ENCODE data around the gene KCNH1. TPM values are rescaled to one million over a fixed set of nuclear protein-coding genes. Genes with fewer than 3 reads are reported as not detected.
"Not testable (repeated sequence)": the region's sequence is repeated elsewhere in the genome, so short reads cannot be mapped to it uniquely, and the experiment has no call there.

KCNH1 gene
- total RNA-seq, 1 donor = 41.3 TPM

DNA sequence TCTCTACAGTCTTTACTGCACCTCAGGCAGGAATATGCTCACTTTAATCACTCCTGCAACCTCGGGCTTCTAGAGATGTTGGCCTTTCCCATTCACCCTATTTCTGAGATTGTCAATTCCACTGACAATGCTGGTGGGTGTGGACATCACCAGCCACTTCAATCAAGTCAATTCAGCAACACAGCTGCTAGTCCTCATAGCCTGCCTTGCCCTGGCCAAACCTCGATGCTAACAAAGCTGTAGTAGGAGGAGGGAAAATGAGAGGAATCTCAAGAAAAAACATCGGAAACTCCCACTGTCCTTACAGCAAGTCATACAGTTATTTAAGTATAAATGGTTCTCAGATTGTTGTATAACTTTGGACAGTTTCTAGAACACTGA is 155.0 kb downstream of the KCNH1 start:
- no peaks in the 10 kb centered on the region for H3K36me3 ChIP-seq (ENCODE audit: insufficient read depth, low read length)
- no peak for DNase-seq (ENCODE audit: insufficient read length, low spot score, missing footprints)
- no peak for TF ChIP-seq CTCF (IDR thresholded peaks at IDR 0.05; ENCODE audit: extremely low read depth, low read depth, low read length)
- H3K27me3 ChIP-seq (ENCODE audit: insufficient read depth, low read length) = no peaks in the 10 kb centered on the region
- H4K20me1 ChIP-seq (ENCODE audit: insufficient read depth, low read length) = no peaks in the 10 kb centered on the region
- no peak overlapping the region for H3K4me2 ChIP-seq (ENCODE audit: insufficient read depth, low read length)
- H3K79me2 ChIP-seq (ENCODE audit: insufficient read depth, low read length) = no peaks in the 10 kb centered on the region
- H2AFZ ChIP-seq (ENCODE audit: low read length) = no peak overlapping the region
- H3K27ac ChIP-seq (ENCODE audit: low read depth, low read length) = no peak overlapping the region
- no peaks in the 10 kb centered on the region for H3K4me1 ChIP-seq (ENCODE audit: insufficient read depth, low read length)
- H3K9me3 ChIP-seq (ENCODE audit: low read depth, low read length) = no peaks in the 10 kb centered on the region
- no peak overlapping the region for H3K4me3 ChIP-seq (ENCODE audit: insufficient read depth, low read length)

DNA sequence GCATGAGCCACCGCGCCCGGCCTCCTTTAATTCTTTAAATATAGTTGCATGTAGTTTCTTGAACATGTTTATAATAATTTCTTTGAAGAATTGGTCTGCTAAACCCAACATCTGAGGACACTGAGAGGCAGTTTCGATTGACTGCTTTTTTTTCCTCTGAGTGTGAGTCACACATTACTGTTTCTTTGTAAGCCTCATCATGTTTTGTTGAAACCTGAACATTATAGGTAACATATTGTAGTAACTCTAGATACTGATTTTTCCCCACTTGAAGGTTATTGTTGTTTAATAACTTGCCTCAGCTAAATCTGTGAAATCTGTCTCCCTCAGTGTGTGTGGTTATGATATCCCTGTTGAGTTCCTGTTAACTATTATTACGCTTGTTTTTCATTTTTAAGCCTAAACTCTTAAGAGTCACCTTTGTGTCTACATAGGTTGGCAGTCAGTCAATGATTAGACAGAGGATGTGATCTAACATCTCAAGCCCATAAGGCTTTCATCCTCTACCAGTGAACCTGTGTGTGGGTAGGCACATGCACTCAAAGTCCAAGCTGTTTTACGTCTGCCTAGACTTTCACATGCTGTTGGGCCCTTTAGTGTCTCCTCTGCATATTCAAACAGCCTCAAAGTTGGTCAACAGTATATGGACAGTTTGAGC is 155.5 kb downstream of the KCNH1 start:
- no peak for DNase-seq (ENCODE audit: insufficient read length, low spot score, missing footprints)
- H2AFZ ChIP-seq (ENCODE audit: low read length) = no peak overlapping the region
- H3K4me3 ChIP-seq (ENCODE audit: insufficient read depth, low read length) = no peak overlapping the region
- no peak overlapping the region for H3K27ac ChIP-seq (ENCODE audit: low read depth, low read length)
- no peaks in the 10 kb centered on the region for H3K79me2 ChIP-seq (ENCODE audit: insufficient read depth, low read length)
- no peaks in the 10 kb centered on the region for H3K36me3 ChIP-seq (ENCODE audit: insufficient read depth, low read length)
- TF ChIP-seq CTCF (IDR thresholded peaks at IDR 0.05; ENCODE audit: extremely low read depth, low read depth, low read length) = no peak
- H3K9me3 ChIP-seq (ENCODE audit: low read depth, low read length) = no peaks in the 10 kb centered on the region
- no peaks in the 10 kb centered on the region for H3K4me1 ChIP-seq (ENCODE audit: insufficient read depth, low read length)
- no peaks in the 10 kb centered on the region for H3K27me3 ChIP-seq (ENCODE audit: insufficient read depth, low read length)
- H4K20me1 ChIP-seq (ENCODE audit: insufficient read depth, low read length) = no peaks in the 10 kb centered on the region
- H3K4me2 ChIP-seq (ENCODE audit: insufficient read depth, low read length) = no peak overlapping the region

DNA sequence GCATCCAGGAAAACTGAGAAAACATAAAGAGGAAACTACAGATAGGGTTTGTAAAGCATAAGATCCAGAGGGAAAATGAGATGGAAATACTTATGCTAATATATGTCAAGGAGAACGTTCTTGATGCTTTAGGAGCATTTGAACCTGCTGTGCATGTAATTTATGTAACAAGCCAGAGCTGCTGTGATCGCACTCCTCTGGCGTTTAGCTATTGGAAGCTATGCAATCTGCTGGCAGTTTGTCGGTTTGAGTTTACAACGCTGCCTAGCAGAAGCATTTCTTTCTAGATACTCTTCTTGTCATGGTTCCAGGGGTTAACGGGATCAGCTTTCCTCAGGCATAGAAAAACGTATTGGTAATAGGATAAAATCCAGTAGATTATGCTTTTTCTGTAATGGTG is 182.7 kb downstream of the KCNH1 start:
- no peak overlapping the region for H3K4me3 ChIP-seq (ENCODE audit: insufficient read depth, low read length)
- TF ChIP-seq CTCF (IDR thresholded peaks at IDR 0.05; ENCODE audit: extremely low read depth, low read depth, low read length) = no peak
- no peaks in the 10 kb centered on the region for H3K36me3 ChIP-seq (ENCODE audit: insufficient read depth, low read length)
- H4K20me1 ChIP-seq (ENCODE audit: insufficient read depth, low read length) = no peaks in the 10 kb centered on the region
- H3K27me3 ChIP-seq (ENCODE audit: insufficient read depth, low read length) = no peaks in the 10 kb centered on the region
- no peak overlapping the region for H3K27ac ChIP-seq (ENCODE audit: low read depth, low read length)
- H2AFZ ChIP-seq (ENCODE audit: low read length) = no peak overlapping the region
- no peaks in the 10 kb centered on the region for H3K79me2 ChIP-seq (ENCODE audit: insufficient read depth, low read length)
- H3K4me1 ChIP-seq (ENCODE audit: insufficient read depth, low read length) = no peaks in the 10 kb centered on the region
- H3K4me2 ChIP-seq (ENCODE audit: insufficient read depth, low read length) = no peak overlapping the region
- no peaks in the 10 kb centered on the region for H3K9me3 ChIP-seq (ENCODE audit: low read depth, low read length)
- DNase-seq (ENCODE audit: insufficient read length, low spot score, missing footprints) = no peak

DNA sequence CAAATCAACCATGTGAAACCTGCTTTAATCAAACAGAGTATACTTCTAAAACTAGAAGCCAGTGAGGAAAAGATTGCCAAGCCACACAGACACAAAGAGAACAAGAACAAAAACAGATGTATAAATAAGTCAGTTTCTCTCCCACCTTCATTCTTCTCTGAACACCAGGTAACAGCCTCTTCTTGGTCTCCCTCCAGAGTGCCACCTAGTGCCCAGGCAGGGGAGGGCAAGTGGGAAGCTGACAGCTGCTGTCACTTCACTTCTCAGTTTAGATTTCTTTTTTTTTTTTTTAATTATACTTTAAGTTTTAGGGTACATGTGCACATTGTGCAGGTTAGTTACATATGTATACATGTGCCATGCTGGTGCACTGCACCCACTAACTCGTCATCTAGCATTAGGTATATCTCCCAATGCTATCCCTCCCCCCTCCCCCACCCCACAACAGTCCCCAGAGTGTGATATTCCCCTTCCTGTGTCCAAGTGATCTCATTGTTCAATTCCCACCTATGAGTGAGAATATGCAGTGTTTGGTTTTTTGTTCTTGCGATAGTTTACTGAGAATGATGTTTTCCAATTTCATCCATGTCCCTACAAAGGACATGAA is 183.9 kb downstream of the KCNH1 start:
- DNase-seq (ENCODE audit: insufficient read length, low spot score, missing footprints) = not testable (repeated sequence)

More for the DNA sequence above, 183.9 kb downstream of the KCNH1 start:
- not testable (repeated sequence) for H3K4me2 ChIP-seq (ENCODE audit: insufficient read depth, low read length); H4K20me1 ChIP-seq (ENCODE audit: insufficient read depth, low read length); H3K27ac ChIP-seq (ENCODE audit: low read depth, low read length); H3K79me2 ChIP-seq (ENCODE audit: insufficient read depth, low read length); H3K9me3 ChIP-seq (ENCODE audit: low read depth, low read length); H2AFZ ChIP-seq (ENCODE audit: low read length); H3K4me1 ChIP-seq (ENCODE audit: insufficient read depth, low read length); H3K27me3 ChIP-seq (ENCODE audit: insufficient read depth, low read length); H3K36me3 ChIP-seq (ENCODE audit: insufficient read depth, low read length); H3K4me3 ChIP-seq (ENCODE audit: insufficient read depth, low read length)
- peak; percentile 45 for TF ChIP-seq CTCF (IDR thresholded peaks at IDR 0.05; ENCODE audit: extremely low read depth, low read depth, low read length)
